ENCODE data around the gene HERC4. TPM values are rescaled to one million over a fixed set of nuclear protein-coding genes. Genes with fewer than 3 reads are reported as not detected.

Gene HERC4
- total RNA-seq, 1 donor from 2014 or later: 31.9 TPM

- Histone ChIP-seq H3K36me3 (no peaks in the 10 kb centered on the region), H3K27me3 (ENCODE audit: low read depth) (no peaks in the 10 kb centered on the region), H3K9me3 (replicated peaks) (no peaks in the 10 kb centered on the region), H3K4me3 (no peak overlapping the region), H3K27ac (replicated peaks) (no peak overlapping the region), H3K4me1 (peaks cover 16% of the 10 kb centered on the region)
- no peak for TF ChIP-seq CTCF (IDR thresholded peaks at IDR 0.05; ENCODE audit: borderline replicate concordance)
- no peak for DNase-seq
- intact Hi-C loops (cut with micrococcal nuclease): no loop called here
Observed at GRCh38 chr10:68049289-68050078, 25.6 kb downstream of the HERC4 start.

GRCh38 chr10:68047554-68048327 lies 27.3 kb downstream of the HERC4 start:
- peaks cover 9% of the 10 kb centered on the region for H3K4me1 ChIP-seq
- no peak overlapping the region for H3K27ac ChIP-seq (replicated peaks)
- no peak for DNase-seq
- intact Hi-C loops (cut with micrococcal nuclease): no loop called here
- no peaks in the 10 kb centered on the region for H3K27me3 ChIP-seq (ENCODE audit: low read depth)
- H3K4me3 ChIP-seq: no peak overlapping the region
- H3K9me3 ChIP-seq (replicated peaks): no peaks in the 10 kb centered on the region
- TF ChIP-seq CTCF (IDR thresholded peaks at IDR 0.05; ENCODE audit: borderline replicate concordance): no peak
- peaks cover 9% of the 10 kb centered on the region for H3K36me3 ChIP-seq

GRCh38 chr10:68047122-68047521 lies 28.0 kb downstream of the HERC4 start:
- no peak for DNase-seq
- Histone ChIP-seq H3K27ac (replicated peaks) (no peak overlapping the region), H3K4me1 (peaks cover 3% of the 10 kb centered on the region), H3K9me3 (replicated peaks) (no peaks in the 10 kb centered on the region), H3K27me3 (ENCODE audit: low read depth) (no peaks in the 10 kb centered on the region), H3K4me3 (no peak overlapping the region), H3K36me3 (peaks cover 9% of the 10 kb centered on the region)
- intact Hi-C loops (cut with micrococcal nuclease): no loop called here
- TF ChIP-seq CTCF (IDR thresholded peaks at IDR 0.05; ENCODE audit: borderline replicate concordance): no peak

GRCh38 chr10:68046642-68047041 lies 28.4 kb downstream of the HERC4 start:
- DNase-seq: no peak
- no peak overlapping the region for H3K4me3 ChIP-seq
- H3K27ac ChIP-seq (replicated peaks): no peak overlapping the region
- intact Hi-C loops (cut with micrococcal nuclease): no loop called here
- no peak for TF ChIP-seq CTCF (IDR thresholded peaks at IDR 0.05; ENCODE audit: borderline replicate concordance)
- no peaks in the 10 kb centered on the region for H3K9me3 ChIP-seq (replicated peaks)
- no peaks in the 10 kb centered on the region for H3K27me3 ChIP-seq (ENCODE audit: low read depth)
- no peaks in the 10 kb centered on the region for H3K4me1 ChIP-seq
- H3K36me3 ChIP-seq: peaks cover 9% of the 10 kb centered on the region

GRCh38 chr10:68043030-68043429 lies 32.1 kb downstream of the HERC4 start:
- H3K4me1 ChIP-seq: no peaks in the 10 kb centered on the region
- intact Hi-C loops (cut with micrococcal nuclease): no loop called here
- no peaks in the 10 kb centered on the region for H3K9me3 ChIP-seq (replicated peaks)
- H3K36me3 ChIP-seq: peaks cover 18% of the 10 kb centered on the region
- H3K27me3 ChIP-seq (ENCODE audit: low read depth): no peaks in the 10 kb centered on the region
- DNase-seq: no peak
- no peak for TF ChIP-seq CTCF (IDR thresholded peaks at IDR 0.05; ENCODE audit: borderline replicate concordance)
- H3K27ac ChIP-seq (replicated peaks): no peak overlapping the region
- H3K4me3 ChIP-seq: no peak overlapping the region
